Central memory CD8-positive, alpha-beta T cell (primary cell): ENCODE measurements around the gene UBE2H.
A peak's percentile ranks its signal among the peaks of the same experiment; 100 is the strongest.

Experiments used
- ATAC-seq: fragments of 150-1000 bp; cut with Tn5 transposase; replicated peaks from 2 replicates; pipeline ENCODE4 v1.10.0; 2022; ENCODE audit warnings: mild to moderate bottlenecking, moderate FRiP score, moderate number of reproducible peaks; ENCODE audit not compliant: poor library complexity, severe bottlenecking; ENCODE audit errors: extremely low read depth
- DNase-seq, 2 donors: peaks; one replicate each; pipeline ENCODE4 v3.0.0; 2021; ENCODE audit warnings: low spot score in 2 of 2
- H3K27ac Mint-ChIP-seq: one replicate; pipeline ENCODE4 v1.8.0; 2022; ENCODE audit warnings: low read depth, mild to moderate bottlenecking, moderate library complexity, mixed read lengths
- H3K27me3 Mint-ChIP-seq: one replicate; pipeline ENCODE4 v1.8.0; 2022; ENCODE audit warnings: mixed read lengths
- H3K36me3 Mint-ChIP-seq: one replicate; pipeline ENCODE4 v1.8.0; 2022; ENCODE audit warnings: mild to moderate bottlenecking, moderate library complexity, mixed read lengths; ENCODE audit not compliant: insufficient read depth
- H3K4me1 Mint-ChIP-seq: one replicate; pipeline ENCODE4 v1.8.0; 2022; ENCODE audit warnings: mixed read lengths
- H3K4me3 Mint-ChIP-seq: one replicate; pipeline ENCODE4 v1.8.0; 2022; ENCODE audit warnings: mild to moderate bottlenecking, moderate library complexity, mixed read lengths
- H3K9me3 Mint-ChIP-seq: one replicate; pipeline ENCODE4 v1.8.0; 2022; ENCODE audit warnings: mixed read lengths

The UBE2H gene

DNA sequence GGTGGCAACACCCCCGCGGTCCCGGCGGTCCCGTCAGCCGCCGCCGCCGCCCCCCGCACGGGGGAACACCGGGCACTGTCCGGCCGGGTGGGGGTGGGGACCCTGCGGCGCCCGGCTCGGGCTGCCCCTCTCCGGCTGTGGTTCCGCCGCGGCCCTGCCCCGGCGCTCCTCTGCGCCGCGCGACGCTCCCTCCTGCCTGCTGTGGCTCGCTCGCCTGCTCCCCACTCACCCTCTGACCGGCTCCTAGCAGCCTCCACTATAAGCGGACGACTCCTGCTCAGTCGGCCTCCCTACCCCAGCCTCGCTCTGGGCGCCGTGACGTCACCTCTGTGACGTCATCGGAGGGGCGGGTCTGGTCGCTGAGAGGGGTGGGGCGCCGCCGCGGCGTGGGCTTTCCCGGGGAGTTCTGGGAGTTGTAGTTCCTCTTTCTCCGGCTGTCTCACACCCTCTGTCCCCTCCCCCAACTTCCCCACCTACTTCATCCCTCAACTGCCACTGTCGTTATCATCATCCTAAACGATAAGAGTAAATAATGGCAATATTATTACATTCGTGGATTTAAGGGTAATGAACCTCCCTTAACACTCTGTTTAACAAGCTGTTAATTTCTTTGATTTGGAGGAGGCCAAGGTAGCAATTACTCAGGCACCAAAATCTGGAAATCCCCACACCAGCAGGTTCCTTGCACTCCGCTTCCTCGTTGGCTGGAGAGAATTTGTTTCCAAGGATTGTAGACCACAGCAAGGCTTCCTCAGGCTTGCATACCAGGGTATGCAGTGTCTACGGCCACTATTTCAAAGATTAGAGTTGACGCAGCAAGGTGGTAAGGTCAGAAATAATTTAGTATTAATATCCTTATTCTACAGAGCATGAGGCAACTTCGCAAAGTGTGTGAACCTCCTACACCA, at the start of gene UBE2H:
Gene UBE2H, minus strand, starts transcription at position 308 of the 908 bp plus-strand sequence. CDS start 405 bp downstream, outside the sequence.
- ATAC-seq: peak; percentile 77
- peak; percentile 77 to 80 for DNase-seq
- peaks cover 9% of the 10 kb centered on the region for H3K4me1 Mint-ChIP-seq
- H3K4me3 Mint-ChIP-seq: no peak within 1 kb of the TSS
- no peak within 1 kb of the TSS for H3K27ac Mint-ChIP-seq
- H3K9me3 Mint-ChIP-seq: no peaks in the 10 kb centered on the region
- H3K27me3 Mint-ChIP-seq: no peaks in the 10 kb centered on the region
- H3K36me3 Mint-ChIP-seq: peaks cover 20% of the 10 kb centered on the region

GRCh38 chr7:129998446-129998845, 45.7 kb upstream of the UBE2H start:
- Mint-ChIP-seq H3K36me3 (no peaks in the 10 kb centered on the region), H3K4me3 (no peak overlapping the region), H3K4me1 (no peaks in the 10 kb centered on the region), H3K27me3 (no peaks in the 10 kb centered on the region), H3K9me3 (no peaks in the 10 kb centered on the region), H3K27ac (no peak overlapping the region)
- DNase-seq: no peak
- no peak for ATAC-seq

DNA sequence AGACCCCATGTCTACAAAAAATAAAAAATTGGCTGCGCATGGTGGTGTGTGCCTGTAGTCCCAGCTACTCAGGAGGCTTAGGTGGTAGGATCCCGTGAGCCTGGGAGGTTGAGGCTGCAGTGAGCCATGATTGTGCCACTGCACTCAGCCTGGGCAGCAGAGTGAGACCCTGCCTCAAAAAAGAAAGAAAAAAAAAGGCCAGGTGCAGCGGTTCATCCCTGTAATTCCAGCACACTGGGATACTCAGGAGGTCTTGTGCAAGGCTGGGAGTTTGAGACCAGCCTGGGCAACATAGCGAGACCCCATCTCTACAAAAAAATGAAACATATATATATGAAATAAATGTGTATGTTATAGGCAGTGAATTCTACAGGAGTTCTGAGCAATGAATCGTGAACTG, 44.5 kb upstream of the UBE2H start:
- ATAC-seq (no peak), DNase-seq (no peak)
- no peaks in the 10 kb centered on the region for H3K27me3 Mint-ChIP-seq
- H3K27ac Mint-ChIP-seq: no peak overlapping the region
- H3K4me3 Mint-ChIP-seq: no peak overlapping the region
- H3K9me3 Mint-ChIP-seq: no peaks in the 10 kb centered on the region
- no peaks in the 10 kb centered on the region for H3K4me1 Mint-ChIP-seq
- no peaks in the 10 kb centered on the region for H3K36me3 Mint-ChIP-seq

GRCh38 chr7:129993275-129993674, 40.5 kb upstream of the UBE2H start:
- no peaks in the 10 kb centered on the region for H3K27me3 Mint-ChIP-seq
- peaks cover 4% of the 10 kb centered on the region for H3K4me1 Mint-ChIP-seq
- no peaks in the 10 kb centered on the region for H3K36me3 Mint-ChIP-seq
- no peaks in the 10 kb centered on the region for H3K9me3 Mint-ChIP-seq
- no peak overlapping the region for H3K4me3 Mint-ChIP-seq
- H3K27ac Mint-ChIP-seq: no peak overlapping the region
- ATAC-seq (no peak), DNase-seq (no peak)

- H3K9me3 Mint-ChIP-seq: no peaks in the 10 kb centered on the region
- no peak for DNase-seq
- H3K27me3 Mint-ChIP-seq: no peaks in the 10 kb centered on the region
- no peaks in the 10 kb centered on the region for H3K36me3 Mint-ChIP-seq
- no peak overlapping the region for H3K27ac Mint-ChIP-seq
- peaks cover 4% of the 10 kb centered on the region for H3K4me1 Mint-ChIP-seq
- no peak for ATAC-seq
- H3K4me3 Mint-ChIP-seq: no peak overlapping the region
Observed at GRCh38 chr7:129990403-129991192, 37.8 kb upstream of the UBE2H start.

GRCh38 chr7:129989466-129989865, 36.7 kb upstream of the UBE2H start:
- Mint-ChIP-seq H3K9me3 (no peaks in the 10 kb centered on the region), H3K27me3 (no peaks in the 10 kb centered on the region), H3K4me3 (no peak overlapping the region), H3K36me3 (no peaks in the 10 kb centered on the region), H3K4me1 (peaks cover 4% of the 10 kb centered on the region), H3K27ac (no peak overlapping the region)
- ATAC-seq (no peak), DNase-seq (no peak)

- ATAC-seq (no peak), DNase-seq (no peak)
- Mint-ChIP-seq H3K27me3 (peaks cover 14% of the 10 kb centered on the region), H3K36me3 (no peaks in the 10 kb centered on the region), H3K9me3 (no peaks in the 10 kb centered on the region), H3K4me1 (peaks cover 4% of the 10 kb centered on the region), H3K27ac (no peak overlapping the region), H3K4me3 (no peak overlapping the region)
Observed at GRCh38 chr7:129986600-129986999, 33.8 kb upstream of the UBE2H start.

GRCh38 chr7:129980667-129981066, 27.9 kb upstream of the UBE2H start:
- ATAC-seq: no peak
- Mint-ChIP-seq H3K27ac (no peak overlapping the region), H3K4me1 (no peaks in the 10 kb centered on the region), H3K36me3 (no peaks in the 10 kb centered on the region), H3K9me3 (no peaks in the 10 kb centered on the region), H3K4me3 (no peak overlapping the region), H3K27me3 (peaks cover 15% of the 10 kb centered on the region)
- no peak for DNase-seq

DNA sequence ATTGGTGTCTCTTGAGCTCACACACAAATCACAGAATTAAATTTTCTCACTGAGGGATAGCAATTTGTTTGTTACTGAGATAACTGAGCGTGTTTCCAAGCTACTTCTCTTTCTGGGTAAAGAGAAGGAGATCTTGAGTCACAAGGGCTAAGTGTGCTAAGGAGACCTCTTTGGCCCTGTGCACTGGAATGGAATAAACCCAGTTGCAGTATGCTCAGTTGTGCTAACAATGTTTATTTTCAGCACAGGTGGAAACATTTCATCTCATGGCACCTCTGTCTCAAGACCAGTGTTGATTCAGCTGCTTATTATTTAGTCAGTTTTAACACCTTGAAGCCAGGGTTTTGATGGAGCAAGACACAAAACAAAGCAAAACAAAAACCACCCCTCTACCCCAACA, 22.5 kb upstream of the UBE2H start:
- Mint-ChIP-seq H3K4me1 (no peaks in the 10 kb centered on the region), H3K27ac (no peak overlapping the region), H3K9me3 (no peaks in the 10 kb centered on the region), H3K4me3 (no peak overlapping the region), H3K36me3 (no peaks in the 10 kb centered on the region), H3K27me3 (no peaks in the 10 kb centered on the region)
- DNase-seq (no peak), ATAC-seq (no peak)

DNA sequence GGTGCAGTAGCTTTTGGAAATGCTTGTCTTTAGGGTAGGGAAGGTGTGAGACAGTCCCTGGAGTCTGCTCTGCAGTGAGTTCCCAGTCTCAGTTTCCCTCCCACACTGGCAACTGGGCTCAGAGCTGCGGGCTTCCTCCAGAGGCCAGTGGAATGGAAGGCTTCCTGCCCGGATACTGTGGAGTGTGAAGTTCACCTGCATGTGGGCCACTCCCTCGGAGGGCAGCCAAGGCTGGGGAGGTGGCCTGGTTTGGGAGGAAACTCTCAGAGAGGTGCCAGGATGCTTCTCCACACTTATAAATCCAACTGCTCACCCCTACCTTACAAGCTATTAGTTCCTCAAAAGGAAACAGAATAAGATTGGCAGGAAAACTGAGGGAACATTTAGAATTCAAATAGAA, 18.1 kb upstream of the UBE2H start:
- Mint-ChIP-seq H3K36me3 (no peaks in the 10 kb centered on the region), H3K4me1 (no peaks in the 10 kb centered on the region), H3K4me3 (no peak overlapping the region), H3K27me3 (no peaks in the 10 kb centered on the region), H3K27ac (no peak overlapping the region), H3K9me3 (no peaks in the 10 kb centered on the region)
- ATAC-seq (no peak), DNase-seq (no peak)

DNA sequence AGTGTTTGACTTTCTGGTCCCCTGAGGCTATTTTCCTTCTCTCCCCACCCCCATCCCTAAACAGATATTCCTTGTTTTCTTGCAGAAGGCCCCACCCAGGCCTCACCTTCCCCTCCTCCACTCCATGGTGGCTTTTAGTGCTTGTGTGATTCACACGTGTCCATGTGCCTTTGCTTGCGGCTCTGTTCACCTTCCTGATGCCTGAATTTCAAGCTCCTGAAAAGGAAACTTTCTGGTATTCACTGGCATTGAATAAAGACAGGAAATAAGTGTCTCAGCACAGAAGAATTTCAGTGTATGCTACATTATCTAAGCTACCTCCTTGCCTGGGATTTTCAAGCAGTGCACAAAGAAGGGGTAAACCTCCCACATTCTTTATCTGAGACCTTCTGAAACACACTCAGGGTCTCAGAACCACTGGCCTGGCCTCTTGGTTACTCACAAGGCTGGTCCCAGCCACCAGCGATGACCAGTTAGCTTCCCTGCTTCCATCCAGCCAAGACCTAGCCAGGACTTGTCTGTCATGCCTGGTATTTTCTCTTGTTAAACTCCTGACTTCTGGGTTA, 17.2 kb upstream of the UBE2H start:
- Mint-ChIP-seq H3K27me3 (no peaks in the 10 kb centered on the region), H3K4me3 (no peak overlapping the region), H3K9me3 (no peaks in the 10 kb centered on the region), H3K27ac (no peak overlapping the region), H3K36me3 (no peaks in the 10 kb centered on the region), H3K4me1 (no peaks in the 10 kb centered on the region)
- ATAC-seq (no peak), DNase-seq (no peak)

GRCh38 chr7:129968592-129969383, 16.0 kb upstream of the UBE2H start:
- ATAC-seq (no peak), DNase-seq (no peak)
- Mint-ChIP-seq H3K27ac (no peak overlapping the region), H3K9me3 (no peaks in the 10 kb centered on the region), H3K4me1 (no peaks in the 10 kb centered on the region), H3K4me3 (no peak overlapping the region), H3K36me3 (no peaks in the 10 kb centered on the region), H3K27me3 (no peaks in the 10 kb centered on the region)
